ENCODE measurements around the gene ADAMTS17.

DNA sequence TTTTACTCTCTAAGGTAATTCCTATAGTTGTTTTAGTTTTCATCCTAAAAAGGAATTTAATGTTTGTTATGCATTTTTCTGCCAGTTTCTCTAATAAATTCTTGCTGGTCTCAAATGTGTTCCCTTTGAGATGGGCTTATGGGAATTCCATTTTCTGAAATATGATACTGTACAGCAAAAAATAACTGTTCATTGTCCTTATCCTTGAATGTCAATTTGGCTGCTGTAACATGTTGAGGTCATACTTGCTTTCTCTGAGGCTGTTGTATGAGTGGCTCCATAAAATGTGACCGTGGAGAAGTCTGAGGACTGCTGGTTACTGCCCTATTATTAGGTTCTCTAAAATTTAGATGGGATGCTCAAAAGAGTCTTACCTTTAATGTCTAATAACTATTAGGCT is 266.5 kb downstream of the ADAMTS17 start:
- no peak for TF ChIP-seq GABPA (IDR thresholded peaks at IDR 0.05 in 1 of 2, conservative IDR thresholded peaks at IDR 0.05 in 1 of 2)
- TF ChIP-seq JUND (IDR thresholded peaks at IDR 0.05), result no peak
